ENCODE results near the gene FUNDC2. TPM values are rescaled to one million over a fixed set of nuclear protein-coding genes. Genes with fewer than 3 reads are reported as not detected.

FUNDC2 gene
- total and polyA plus RNA-seq, 12 donors: 71.5 to 210 (median 113) TPM

DNA sequence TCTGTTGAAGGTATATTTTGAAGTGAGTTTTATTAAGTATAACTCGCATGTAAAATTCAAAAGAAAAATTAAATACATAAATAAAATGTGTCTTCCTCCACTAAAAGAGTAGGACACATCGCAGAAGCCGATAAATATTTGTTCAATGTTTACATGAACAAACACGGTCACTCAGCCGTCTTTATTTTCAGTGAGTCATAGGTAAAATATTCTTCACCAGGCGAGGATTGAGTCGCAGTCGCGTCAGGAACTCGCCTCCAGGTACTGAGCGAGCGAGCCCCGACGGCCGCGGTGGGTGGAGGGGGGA, 271 bp upstream of the FUNDC2 start:
- Histone ChIP-seq H3K4me3 (peak overlapping the region in 2 of 4 donors; percentile 6 to 61), H3K4me1 (replicated peaks in 1 of 2) (peaks cover 0 to 14% of the 10 kb centered on the region in 2 donors), H3K27me3 (no peaks in the 10 kb centered on the region), H3K36me3 (replicated peaks in 1 of 2) (no peaks in the 10 kb centered on the region), H3K9me3 (replicated peaks in 1 of 3) (no peaks in the 10 kb centered on the region), H3K27ac (peak overlapping the region; percentile 76 to 98 (median 96))
- WGBS, 4 donors: 1 to 36% (median 15%) methylated on average over 7 to 16 of the region's 16 CpGs
- DNase-seq: no peak
- TF ChIP-seq POLR2A (IDR thresholded peaks at IDR 0.05) (no peak), CTCF (IDR thresholded peaks at IDR 0.05) (no peak)
- intact Hi-C loops (cut with DNase I): no loop called here

GRCh38 chrX:155027509-155028066, 944 bp downstream of the FUNDC2 start:
- peak overlapping the region in 3 of 4 donors; percentile 26 to 68 (median 61) for H3K4me3 ChIP-seq
- no peaks in the 10 kb centered on the region for H3K27me3 ChIP-seq
- H3K4me1 ChIP-seq (replicated peaks in 1 of 2): peaks cover 0 to 14% of the 10 kb centered on the region in 2 donors
- TF ChIP-seq CTCF (IDR thresholded peaks at IDR 0.05) (peak in 1 of 6 experiments; percentile 3), POLR2A (IDR thresholded peaks at IDR 0.05) (peak; percentile 76 to 77)
- intact Hi-C loops (cut with DNase I): no loop called here
- peak in 5 of 7 donors; percentile 34 to 64 (median 52) for DNase-seq
- H3K27ac ChIP-seq: peak overlapping the region; percentile 89 to 98 (median 97)
- 0 to 40% (median 18%) methylated on average over 14 of the region's 14 CpGs for WGBS, 4 donors
- H3K36me3 ChIP-seq (replicated peaks in 1 of 2): no peaks in the 10 kb centered on the region
- H3K9me3 ChIP-seq (replicated peaks in 1 of 3): no peaks in the 10 kb centered on the region

DNA sequence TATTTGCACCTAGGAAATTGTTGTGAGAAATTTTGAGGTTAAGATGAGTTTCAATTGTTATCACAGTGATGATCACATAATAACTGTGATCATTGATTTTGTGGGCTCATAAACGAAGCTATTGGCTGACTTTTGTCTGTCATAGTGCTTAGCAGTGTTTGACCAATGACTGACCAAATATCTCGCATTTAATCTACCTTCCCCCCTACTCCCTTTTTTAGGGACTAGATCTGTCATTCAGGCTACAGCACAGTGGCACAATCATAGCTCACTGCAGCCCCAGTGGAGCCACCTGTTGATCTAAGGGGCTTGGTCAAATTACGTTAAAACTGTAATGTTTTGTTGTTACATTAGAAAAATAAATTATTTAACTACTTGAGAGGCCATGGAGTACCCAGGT, 1.5 kb downstream of the FUNDC2 start:
- intact Hi-C loops (cut with DNase I): no loop called here
- no peaks in the 10 kb centered on the region for H3K9me3 ChIP-seq (replicated peaks in 1 of 3)
- no peaks in the 10 kb centered on the region for H3K27me3 ChIP-seq
- WGBS, 4 donors: 19 to 36% (median 30%) methylated on average over 3 of the region's 3 CpGs
- no peak for DNase-seq
- TF ChIP-seq POLR2A (IDR thresholded peaks at IDR 0.05): no peak
- no peak for TF ChIP-seq CTCF (IDR thresholded peaks at IDR 0.05)
- H3K27ac ChIP-seq: peak overlapping the region; percentile 89 to 98 (median 97)
- no peaks in the 10 kb centered on the region for H3K36me3 ChIP-seq (replicated peaks in 1 of 2)
- H3K4me1 ChIP-seq (replicated peaks in 1 of 2): peaks cover 0 to 14% of the 10 kb centered on the region in 2 donors
- H3K4me3 ChIP-seq: peak overlapping the region in 1 of 4 donors; percentile 61

DNA sequence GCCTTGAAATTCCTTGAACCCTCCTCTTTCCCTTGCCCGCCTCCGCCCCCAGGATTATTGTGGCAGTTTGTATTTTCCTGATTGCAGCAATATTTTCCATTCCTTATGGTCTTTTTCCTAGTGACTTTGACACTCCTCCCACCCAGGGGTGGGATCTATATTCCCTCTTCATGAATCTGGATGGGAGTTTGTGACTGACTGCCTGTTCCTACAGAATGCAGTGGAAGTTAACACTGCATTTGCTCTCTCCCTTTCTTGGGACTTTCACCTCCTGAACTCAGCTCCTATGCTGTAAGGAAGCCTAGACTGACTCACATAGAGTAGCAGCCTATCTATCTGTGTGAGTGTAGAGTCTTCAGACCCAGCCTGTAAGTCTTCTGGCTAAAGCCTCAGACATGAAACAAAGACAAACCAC, 2.2 kb downstream of the FUNDC2 start:
- Histone ChIP-seq H3K27ac (peak overlapping the region in 2 of 5 donors; percentile 96 to 98), H3K27me3 (no peaks in the 10 kb centered on the region), H3K9me3 (replicated peaks in 1 of 3) (no peaks in the 10 kb centered on the region), H3K36me3 (replicated peaks in 1 of 2) (peaks cover 0 to under 1% of the 10 kb centered on the region in 2 donors), H3K4me1 (replicated peaks in 1 of 2) (peaks cover 0 to 14% of the 10 kb centered on the region in 2 donors), H3K4me3 (peak overlapping the region in 1 of 4 donors; percentile 61)
- TF ChIP-seq POLR2A (IDR thresholded peaks at IDR 0.05) (no peak), CTCF (IDR thresholded peaks at IDR 0.05) (no peak)
- WGBS, 4 donors: 67 to 88% (median 73%) methylated on average over 2 of the region's 2 CpGs
- no peak for DNase-seq
- intact Hi-C loops (cut with DNase I): no loop called here

All from adrenal gland (tissue), 12 donors.